GM21717 (cell line): ENCODE results near the gene PPM1L.

Experiments
- ATAC-seq: cut with Tn5 transposase; IDR thresholded peaks from one replicate; pipeline ENCODE4 v1.9.1; 2021; ENCODE audit warnings: mild to moderate bottlenecking, moderate library complexity; ENCODE audit not compliant: unreplicated experiment

The PPM1L gene

DNA sequence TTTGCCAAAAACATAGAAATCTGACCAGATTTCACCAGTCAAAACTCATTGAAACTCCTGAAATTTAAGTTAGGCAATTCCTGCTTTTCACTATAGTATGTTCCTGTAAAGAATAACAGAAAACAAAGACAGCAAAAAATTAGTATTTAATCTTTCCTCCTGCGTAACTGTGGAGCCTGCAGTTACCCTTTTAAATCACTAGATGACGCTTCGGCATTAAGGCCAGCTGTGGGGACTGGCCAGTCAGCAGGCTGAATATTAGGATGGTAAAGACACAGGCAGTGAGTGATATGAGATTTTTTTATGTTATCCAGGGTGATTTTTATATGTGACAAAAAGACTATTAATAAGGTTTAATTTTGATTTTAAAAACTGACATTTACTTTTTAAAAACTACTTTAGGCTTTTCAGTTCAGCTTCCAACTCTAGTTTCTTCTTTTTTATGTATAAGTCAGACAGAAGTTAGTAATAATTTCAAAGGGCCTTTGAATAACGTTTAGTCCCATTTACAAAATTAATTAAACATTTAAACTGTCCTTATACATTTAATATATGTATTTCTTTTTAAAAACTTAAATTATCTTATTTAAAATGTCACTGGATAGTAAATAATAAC, 165.1 kb downstream of the PPM1L start:
- no peak for ATAC-seq

DNA sequence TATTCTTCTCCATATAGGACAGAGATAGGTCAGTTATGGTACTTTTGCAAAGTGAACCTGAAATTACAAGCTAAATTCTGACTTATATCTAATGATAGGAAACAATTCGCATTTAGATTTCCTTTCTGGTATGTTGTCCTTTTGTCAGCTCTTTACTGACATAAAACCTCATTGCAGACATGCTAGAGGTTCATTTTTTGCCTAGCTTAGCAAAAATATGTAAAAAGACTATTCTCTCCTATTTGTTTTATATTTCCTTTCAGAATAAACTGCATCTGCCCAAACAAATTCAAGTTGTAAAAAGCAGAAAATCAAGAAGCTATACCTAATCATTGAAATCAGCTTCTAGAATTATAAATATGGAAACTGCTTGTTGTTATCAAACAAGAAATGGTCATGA, 168.7 kb downstream of the PPM1L start:
- ATAC-seq = no peak

DNA sequence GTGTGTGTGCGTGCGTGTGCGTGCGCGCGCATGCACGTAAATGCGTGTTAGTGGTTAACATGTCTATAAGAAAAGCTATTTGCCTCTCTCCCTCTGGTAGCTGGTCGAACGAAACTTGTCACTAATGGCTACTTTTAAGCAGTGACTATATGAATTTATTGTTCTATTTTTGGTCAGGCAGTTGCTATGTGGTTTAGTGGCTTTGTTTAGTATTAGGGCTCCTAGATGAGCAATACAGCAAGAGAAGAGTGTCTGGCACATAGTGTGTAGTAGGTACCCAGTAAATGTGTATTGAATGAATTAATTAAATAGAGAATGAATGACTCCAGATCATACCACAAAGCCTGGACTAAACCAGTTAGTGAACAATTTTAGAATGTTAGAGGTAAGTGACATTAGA, 171.6 kb downstream of the PPM1L start:
- ATAC-seq = no peak

DNA sequence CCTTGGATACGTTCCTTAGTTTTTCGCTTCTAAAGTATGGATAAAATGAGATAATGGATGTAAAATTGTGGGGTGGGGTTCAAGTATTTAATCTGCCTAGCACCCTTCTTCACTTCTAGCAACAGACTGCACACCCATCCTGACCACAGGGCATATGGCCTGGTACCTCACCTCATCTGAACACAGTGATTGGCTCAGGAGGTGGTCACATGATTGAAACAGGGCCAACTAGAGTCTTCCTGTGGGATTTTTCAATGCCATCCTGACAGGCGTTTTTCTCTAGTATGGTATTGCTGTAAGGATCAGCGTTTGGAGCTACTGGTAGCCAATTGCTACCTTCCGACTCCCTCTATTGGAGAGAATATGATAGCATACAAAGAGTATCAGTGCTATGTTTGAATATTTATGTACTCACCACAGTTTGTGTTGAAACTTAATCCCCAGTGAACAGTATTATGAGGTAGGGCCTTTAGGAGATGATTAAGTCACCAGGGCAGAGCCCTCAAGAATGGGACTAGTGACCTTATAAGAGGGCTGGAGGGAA, 172.2 kb downstream of the PPM1L start:
- no peak for ATAC-seq

DNA sequence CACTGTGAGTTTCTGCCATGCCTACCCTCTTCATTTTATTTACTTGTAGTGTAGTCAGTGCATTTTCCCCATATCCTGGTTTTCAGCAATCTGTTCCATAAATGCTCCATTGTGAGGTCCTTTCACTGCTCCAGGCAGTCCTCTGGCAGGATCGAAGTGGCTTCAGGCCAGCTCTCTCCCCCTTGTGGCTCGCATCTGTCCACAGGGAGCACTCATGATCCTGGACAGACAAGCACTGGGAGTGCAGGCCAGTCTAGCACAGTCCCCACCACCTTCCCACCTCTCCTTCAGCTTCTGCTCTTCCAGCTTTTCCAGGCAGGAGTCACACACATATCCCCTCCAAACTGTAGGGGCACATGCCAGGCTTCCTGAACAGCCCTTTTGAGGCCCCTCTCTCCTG, 173.6 kb downstream of the PPM1L start:
- no peak for ATAC-seq

DNA sequence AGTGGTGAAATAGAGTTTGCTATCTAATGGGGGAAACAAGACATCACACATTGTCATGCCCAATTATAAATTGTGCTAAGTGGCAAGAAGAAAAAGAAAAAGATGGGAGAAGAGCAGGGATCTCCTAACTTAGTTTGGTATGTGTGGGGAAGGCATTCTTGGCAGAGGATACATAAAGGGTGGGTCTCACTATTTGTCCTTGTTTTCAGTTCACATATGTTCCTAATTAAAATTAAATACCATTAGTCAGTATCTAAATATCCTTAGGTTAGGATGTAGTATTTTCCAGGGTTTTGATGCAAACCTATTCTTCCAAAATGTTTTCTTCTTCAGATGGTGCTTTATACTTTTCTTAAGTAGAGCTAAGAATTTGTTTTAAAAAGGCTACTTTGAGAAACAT, 175.4 kb downstream of the PPM1L start:
- no peak for ATAC-seq

DNA sequence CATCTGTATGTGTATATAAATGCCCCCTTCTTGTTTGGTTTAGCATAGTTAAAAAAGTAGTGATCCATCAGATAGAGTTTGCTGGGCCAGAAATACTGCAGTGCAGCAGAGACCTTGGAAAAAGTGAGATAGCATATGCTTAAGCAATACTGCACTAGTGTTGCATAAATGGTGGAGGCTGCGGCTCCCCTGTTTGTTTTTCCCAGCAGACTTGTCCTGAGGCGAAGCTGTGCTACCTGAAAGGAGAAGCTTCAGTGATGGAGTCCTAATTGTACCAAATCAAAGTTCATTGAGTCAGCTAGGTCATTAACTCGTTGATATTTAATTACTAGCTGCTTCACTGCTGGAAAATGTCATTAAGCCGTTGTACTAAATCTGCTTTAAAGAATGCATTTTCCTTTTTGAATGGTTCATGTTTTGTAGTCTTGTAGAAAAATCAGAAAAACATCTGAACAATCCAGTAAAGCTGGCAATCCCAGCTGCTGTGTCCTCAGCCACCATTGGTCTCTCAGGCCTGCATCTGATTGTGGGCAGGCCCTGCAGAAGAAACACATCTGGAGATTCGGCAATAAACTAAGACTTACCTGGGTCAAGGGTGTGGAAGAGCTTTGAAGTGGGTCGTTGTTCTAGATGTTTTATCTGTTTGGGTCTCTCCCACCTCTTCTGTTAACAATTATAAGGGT, 179.5 kb downstream of the PPM1L start:
- ATAC-seq = no peak

DNA sequence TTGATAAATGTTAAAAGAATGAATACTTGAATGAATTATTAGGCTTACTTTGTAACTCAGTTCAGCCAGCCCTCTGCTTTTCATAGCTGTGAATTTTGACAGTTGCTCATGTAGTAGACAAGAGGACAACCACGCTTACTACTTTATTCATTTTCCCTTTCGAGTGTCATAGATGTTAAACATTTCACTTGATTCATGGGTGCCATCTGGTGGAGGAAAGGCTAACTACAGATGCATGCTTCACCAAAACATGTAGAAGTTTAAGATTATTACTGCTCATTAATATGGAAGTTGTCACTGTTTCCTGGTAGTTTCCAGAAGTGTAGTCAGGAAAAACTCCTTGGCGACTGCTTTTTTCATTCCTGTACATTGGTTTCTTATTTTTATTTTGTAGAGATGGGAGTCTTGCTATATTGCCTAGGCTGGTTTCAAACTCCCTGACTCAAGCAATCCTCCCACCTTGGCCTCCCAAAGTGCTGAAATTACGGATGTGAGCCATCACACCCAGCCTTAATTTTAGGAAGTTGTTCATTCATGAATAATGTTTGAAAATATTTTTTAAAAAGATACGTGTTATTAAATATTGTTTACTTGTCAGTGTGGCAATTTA, 186.0 kb downstream of the PPM1L start:
- ATAC-seq = peak; percentile 98

DNA sequence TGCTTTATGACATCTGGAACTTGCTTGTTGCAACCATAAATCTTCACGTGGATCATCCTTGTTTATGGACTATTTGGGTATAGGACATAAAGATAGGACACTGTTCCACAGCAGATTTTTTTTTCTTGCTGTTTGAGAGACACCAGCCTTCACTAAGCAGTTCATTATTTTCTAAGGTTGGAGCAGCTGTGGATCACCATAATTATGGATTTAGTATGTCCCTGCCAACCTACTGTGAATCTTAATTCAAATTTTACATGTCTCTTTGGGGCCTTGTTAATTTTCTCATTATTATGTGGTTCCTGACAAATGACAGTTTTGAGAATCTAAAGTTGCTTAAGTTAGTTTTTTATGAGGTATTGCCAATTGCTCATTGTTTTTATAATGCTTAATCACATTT, 188.0 kb downstream of the PPM1L start:
- ATAC-seq = no peak

DNA sequence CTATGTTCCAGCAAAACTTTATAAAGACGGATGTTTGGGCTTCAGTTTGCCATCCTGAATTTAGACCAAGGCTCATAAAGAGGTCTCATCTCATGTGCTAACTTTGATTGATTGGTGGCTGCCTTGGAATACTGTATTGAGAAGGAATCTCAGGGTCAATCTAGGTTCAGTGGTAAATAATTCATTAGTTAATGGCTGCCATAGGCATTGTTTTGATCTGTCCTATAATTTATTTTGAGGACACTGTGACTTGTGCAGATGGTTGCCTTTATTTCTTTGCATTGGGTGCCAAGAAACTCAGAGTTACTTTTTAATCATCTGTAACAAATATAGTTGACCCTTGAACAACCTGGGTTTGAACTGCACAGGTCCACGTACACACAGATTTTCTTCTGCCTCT, 189.3 kb downstream of the PPM1L start:
- ATAC-seq = no peak

DNA sequence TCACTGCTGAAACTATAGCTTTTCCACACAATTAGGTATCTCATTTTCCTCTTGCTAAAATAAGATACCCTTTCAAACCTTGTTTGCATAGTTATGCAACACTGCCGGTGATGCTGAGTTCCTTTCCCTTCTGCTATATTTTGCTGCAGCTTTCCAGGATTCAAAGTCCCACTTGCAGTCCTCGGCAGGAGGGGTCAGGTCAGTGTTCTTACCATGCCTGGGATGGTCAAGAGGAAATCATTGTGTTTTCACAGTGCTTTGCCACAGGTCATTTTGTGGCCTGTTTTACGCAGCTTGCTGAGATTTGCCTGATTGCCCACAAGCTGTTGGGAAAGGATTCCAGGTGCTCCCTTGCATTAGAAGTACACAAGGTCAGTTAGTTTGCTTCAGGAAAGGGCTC, 192.2 kb downstream of the PPM1L start:
- ATAC-seq = no peak

DNA sequence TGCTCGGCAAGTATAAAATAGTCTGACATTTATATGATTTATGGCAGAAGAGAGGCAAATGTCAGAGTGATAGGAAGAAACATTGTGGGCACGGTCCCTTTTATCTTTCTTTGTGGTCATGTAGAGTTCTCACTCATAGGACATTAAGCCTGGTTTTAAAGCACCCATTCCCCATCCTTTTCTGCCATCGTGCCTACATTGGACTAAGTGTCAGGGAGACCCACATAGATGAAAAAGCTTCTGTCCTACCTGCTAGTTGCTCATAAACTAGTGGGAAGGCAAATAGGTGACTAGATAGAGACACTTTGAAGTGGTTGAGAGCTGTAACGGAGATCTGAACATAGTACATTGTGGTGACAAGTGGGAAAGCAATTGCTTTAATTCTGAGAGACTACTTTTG, 193.4 kb downstream of the PPM1L start:
- no peak for ATAC-seq

DNA sequence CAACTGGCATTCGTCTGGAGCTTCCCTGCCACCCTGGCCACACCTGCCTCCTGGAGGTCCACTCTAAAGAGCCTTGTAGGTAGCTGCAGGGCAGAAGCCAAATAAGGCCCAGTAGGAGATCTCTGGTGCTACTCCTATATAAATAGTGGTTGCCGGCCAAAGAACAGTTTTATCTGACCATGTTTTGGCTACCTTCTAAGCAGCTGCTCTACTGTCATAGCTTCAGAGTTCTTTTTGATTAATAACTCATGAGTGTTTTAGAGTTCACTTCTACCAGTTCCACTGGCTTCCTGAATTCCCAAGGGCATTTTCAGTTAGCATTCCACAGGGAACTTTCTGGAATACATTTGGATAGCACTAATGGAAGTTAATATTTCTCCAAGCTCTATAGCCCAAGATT, 194.5 kb downstream of the PPM1L start:
- ATAC-seq = no peak

DNA sequence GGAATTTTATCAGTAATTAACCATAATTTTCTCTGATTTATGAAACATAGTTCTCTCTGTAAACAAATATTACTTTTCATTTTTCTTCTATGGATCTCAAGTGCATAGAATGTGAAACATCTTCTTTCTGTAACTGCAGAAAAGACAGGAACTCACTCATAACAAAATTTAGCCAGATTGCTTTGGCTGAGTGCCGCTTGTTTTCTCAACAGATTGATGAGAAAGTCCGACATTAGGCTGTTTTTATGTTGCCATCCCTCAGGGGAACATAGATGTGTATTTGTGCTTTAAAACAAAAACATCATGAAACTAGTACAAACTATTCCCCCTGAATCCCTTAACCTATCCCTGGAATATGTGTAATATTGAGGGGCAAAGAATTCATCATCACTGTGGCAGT, 194.9 kb downstream of the PPM1L start:
- no peak for ATAC-seq

DNA sequence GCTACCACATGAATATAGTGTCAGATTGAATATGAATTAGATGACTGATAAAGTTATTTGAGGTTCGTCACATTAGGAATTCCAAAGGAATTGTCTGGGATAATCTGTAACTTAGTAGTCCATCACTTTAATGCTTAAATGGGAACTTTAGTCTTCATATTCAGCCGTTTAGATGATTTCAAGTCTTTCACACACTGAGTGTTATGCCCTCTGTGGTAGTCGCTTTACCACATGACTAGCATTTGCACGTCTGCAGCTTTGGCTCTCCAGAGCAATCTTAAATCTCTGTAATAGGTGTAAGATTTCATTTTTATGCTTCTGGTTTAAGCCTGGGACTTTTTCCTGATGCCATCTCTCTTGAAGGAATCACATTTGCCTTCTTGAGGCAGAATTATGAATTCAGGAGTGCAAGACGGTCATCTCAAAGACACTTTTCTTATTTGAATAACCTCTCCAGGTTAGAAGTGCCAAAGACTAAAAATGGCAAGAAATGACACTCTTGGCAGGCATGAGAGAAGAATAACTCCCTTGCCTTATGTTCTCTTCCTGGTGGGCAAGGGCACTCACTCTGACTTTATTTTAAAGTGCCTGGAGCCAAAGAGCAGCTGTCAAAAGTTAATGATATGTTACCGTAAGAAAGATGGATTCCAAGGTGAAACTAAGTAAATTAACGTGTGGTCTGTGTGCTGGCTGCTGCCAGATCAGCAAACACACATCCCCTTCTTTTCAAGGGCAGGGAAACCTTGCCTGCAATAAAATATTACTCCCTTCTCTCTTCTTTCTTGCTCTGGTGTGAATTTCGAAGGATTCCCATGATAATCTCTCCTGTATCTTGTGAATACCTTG, 195.8 kb downstream of the PPM1L start:
- ATAC-seq = no peak

DNA sequence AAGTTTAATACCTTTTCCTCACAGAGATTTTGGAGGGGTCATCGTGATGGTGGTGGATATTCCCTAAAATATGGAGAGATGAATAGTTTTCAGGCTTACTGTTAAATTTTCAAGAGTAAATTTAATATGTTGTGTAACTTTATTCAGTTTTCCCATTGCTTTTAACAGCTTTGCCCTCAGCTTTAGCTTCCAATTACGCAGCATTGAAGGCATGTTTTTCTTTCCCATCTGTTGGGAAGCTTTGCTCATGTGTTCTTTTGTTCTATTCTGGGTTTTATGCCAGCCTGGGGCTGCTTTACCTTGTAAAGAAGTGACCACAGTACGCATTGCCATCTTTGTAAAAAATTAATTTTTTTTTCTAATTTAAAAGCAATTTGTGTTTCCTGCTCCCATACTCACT, 197.7 kb downstream of the PPM1L start:
- no peak for ATAC-seq

DNA sequence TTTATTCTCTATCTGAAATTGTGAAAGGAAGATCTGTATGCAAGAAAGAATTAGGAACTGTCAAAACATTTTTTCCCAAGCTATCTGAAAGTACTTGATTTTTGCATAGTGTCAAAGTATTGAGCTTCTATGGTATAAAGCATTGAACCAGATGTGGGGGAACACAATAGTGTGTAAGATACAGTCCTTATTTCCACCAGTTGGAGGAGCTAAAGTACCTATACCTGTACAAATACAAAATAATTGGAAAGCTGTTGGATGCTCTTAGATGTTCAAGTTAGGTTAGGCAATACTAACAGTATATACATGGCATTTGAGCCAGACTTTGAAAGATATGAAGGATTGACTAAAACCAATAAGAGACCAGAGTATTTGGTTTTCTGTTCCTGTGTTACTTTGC, 200.8 kb downstream of the PPM1L start:
- ATAC-seq = no peak

DNA sequence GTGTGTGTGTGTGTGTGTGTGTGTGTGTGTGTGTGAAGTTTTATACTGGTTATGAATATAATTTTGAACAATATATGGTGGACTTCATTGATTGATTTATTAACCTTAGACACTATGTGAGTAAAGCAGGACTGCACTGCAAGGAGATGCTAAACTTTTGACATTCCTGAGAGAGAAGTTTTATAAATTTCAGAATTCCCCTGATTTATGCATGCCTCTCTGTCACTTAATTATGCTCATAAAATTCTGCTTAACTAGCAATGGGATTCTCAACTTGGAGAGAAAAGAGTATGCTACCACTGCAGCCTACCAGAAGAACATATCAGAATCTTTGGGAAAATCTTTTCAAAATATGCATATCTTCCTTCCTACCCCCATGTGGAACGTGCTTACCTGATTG, 204.5 kb downstream of the PPM1L start:
- ATAC-seq = no peak

DNA sequence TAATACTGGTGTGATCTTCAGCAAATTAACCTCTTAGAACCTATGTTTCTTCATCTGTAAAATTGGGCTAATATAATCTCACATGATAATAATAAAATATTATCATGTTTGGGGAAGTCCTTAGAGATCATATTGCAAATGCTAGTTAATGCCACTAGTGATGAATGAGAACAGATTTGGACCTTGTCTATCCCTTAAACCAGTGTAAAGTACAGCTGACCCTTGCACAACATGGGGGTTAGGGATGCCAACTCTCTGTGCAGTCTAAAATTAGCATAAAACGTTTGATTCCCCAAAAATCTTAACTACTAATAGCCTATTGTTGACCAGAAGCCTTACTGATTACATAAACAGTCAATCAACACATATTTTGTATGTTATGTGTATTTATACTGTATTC, 207.9 kb downstream of the PPM1L start:
- no peak for ATAC-seq

DNA sequence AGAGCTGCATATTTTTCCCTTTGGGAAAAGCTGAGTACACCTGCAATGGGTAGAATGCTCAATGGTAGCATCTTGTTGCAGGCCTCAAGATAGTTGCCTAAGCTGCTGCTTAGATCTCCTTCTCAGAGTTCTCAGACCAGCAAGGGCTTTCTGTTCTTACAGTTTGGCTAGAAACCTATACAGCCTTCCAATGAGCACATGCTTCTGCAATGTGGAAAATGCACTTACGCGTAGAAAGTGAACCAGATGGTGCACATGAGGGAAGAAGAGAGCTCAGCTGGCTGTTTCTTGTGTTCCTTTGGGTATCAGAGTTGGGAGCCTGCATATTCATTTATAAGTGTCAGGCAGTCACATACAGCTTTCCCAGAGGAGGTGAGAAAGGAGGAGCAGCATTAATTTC, 212.7 kb downstream of the PPM1L start:
- no peak for ATAC-seq

DNA sequence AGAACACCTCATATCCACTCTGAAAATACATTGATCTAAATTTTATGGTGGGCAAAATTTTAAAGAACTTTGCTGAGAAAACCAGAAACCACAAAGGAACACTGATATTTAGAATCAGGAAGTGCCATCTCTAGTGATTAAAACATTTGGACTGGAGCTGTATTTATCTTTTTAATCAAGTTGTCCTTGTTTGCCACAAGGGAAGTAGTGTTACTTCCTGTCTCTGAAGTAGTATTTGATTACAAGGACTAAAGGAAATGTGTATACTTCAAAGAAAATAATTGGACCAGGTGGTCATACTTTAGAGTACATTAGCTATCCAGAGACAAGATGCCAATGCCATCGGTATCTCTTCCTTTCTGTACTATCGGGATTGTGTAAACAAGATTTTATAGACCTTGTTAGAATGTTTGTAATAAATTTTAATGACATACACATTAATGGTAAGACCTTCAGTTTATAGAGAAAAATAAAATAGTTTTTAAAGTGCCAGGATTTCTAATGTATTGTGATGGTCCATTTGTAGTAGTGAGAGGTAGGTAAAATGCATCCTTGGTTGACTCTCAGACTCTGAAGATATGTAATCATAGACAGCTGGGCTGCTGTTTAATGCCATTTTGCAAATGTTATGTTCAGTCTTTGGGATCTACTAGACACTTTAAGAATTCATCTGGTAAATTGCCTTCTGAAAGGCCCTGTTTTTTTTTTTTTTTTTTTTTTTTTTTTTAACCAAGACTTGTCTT, 217.2 kb downstream of the PPM1L start:
- ATAC-seq = no peak
